ENCODE measurements around the gene RDH8.

GRCh38 chr19:10019246-10019645 lies 6.0 kb downstream of the RDH8 start:
- no peak for TF ChIP-seq CTCF (IDR thresholded peaks at IDR 0.05; ENCODE audit: poor library complexity)
- TF ChIP-seq EZH2 (IDR thresholded peaks at IDR 0.05; ENCODE audit: borderline replicate concordance), result no peak
- TF ChIP-seq EZH2phosphoT487 (IDR thresholded peaks at IDR 0.05; ENCODE audit: low read depth, severe bottlenecking, unreplicated experiment), result no peak
